Heart left ventricle (tissue), 16 donors: Measurements from ENCODE around the gene CNOT11. TPM values are rescaled to one million over a fixed set of nuclear protein-coding genes. Genes with fewer than 3 reads are reported as not detected.
"Not testable (repeated sequence)": the region's sequence is repeated elsewhere in the genome, so short reads cannot be mapped to it uniquely, and the experiment has no call there.

Source experiments
- ATAC-seq, 4 donors: fragments of 200-7000 bp; cut with Tn5 transposase; one replicate each; pipeline ENCODE4 v1.9.1; 2020 to 2022; ENCODE audit warnings: moderate library complexity in 4 of 4, mild to moderate bottlenecking in 3 of 4, moderate number of reproducible peaks in 1 of 4
- DNase-seq, 5 donors: peaks; one replicate each; pipeline ENCODE4 v3.0.0-alpha.2; 2020
- H3K27ac ChIP-seq, 12 donors: fragments of 200-600 bp; sonication (generic) in 4 of 12; one replicate each; pipeline versions ENCODE4 v1.5.0 to v1.8.0; 2016 to 2022; ENCODE audit warnings: mild to moderate bottlenecking in 2 of 12
- H3K27me3 ChIP-seq, 9 donors: fragments of 200-600 bp; sonication (generic) in 2 of 9; one replicate each; pipeline versions ENCODE4 v1.5.1 to v1.8.0; 2016 to 2022; ENCODE audit warnings: mild to moderate bottlenecking in 3 of 9
- H3K36me3 ChIP-seq, 9 donors: fragments of 200-600 bp; sonication (generic) in 2 of 9; one replicate each; pipeline versions ENCODE4 v1.5.0 to v1.8.0; 2018 to 2022; ENCODE audit warnings: mild to moderate bottlenecking in 2 of 9
- H3K4me1 ChIP-seq, 12 donors: fragments of 200-600 bp; sonication (generic) in 4 of 12; one replicate each; pipeline versions ENCODE4 v1.5.0 to v1.8.0; 2016 to 2022; ENCODE audit warnings: mild to moderate bottlenecking in 3 of 12
- H3K4me3 ChIP-seq, 12 donors: fragments of 200-600 bp; sonication (generic) in 4 of 12; one replicate each; pipeline versions ENCODE4 v1.5.0 to v1.8.0; 2017 to 2022; ENCODE audit warnings: mild to moderate bottlenecking in 9 of 12, moderate library complexity in 4 of 12
- H3K9me3 ChIP-seq, 12 donors: fragments of 200-600 bp; sonication (generic) in 4 of 12; one replicate each; pipeline versions ENCODE4 v1.5.0 to v1.8.0; 2016 to 2022; ENCODE audit warnings: mild to moderate bottlenecking in 1 of 12
- CTCF ChIP-seq, 12 donors: fragments of 200-600 bp; sonication (generic) in 4 of 12; IDR thresholded peaks; one replicate each; pipeline versions ENCODE4 v1.5.0 to v1.8.0; 2018 to 2022; ENCODE audit warnings: antibody characterized with exemption in 12 of 12, mild to moderate bottlenecking in 5 of 12
- POLR2A ChIP-seq, 2 donors: fragments of 450-650 bp; IDR thresholded peaks; one replicate each; pipeline ENCODE4 v1.6.1; 2017; ENCODE audit warnings: antibody characterized with exemption in 2 of 2, mild to moderate bottlenecking in 2 of 2, moderate library complexity in 2 of 2
- WGBS, 4 donors: extraction: QIAGEN DNeasy Blood & Tissue Kit in 2 of 4; methylation state at CpG; one replicate each; pipeline versions ENCODE4 v1.1.5 to v1.1.7; 2013 to 2018; 5-methylcytosine and 5-hydroxymethylcytosine counted together
- intact Hi-C, 10 donors: fragments of 100-400 bp; cut with DNase I; formaldehyde crosslinking; loops; one replicate each; pipeline versions ENCODE4 v1.11.1 to v1.14.2; 2022
- microRNA-seq, 4 donors: library from miRNA; unstranded; fragments of <30 nt; microRNA quantifications; one replicate each; pipeline versions ENCODE4 to v1.2.0, GENCODE V29; 2017 to 2020
- polyA plus RNA-seq, 2 donors: library from polyadenylated mRNA; stranded (reverse); fragments of 200-250 nt; gene quantifications; one replicate each; pipeline ENCODE4 v1.2.3, GENCODE V29; 2013
- total RNA-seq, 9 donors: library from RNA; depleted of rRNA in 2 of 9; stranded (reverse); fragments of >200 nt in 2 of 9; fragmentation: NEBNext Ultra II Directional in 3 of 9; extraction: Animal tissue kit (Norgen Biotek cat#: 25700) in 3 of 9; gene quantifications; one replicate each; pipeline versions ENCODE4 v1.1.0 to v1.2.4, GENCODE V29; 2016 to 2023
- donor health status: ischemic (EF 13 %, LVEDD 7.1; RV severe dilation, severe dysfunction).
- donor health status: healthy with polysubstance abuse.
- donor health status: DM: no; HTN: yes; CAD: no.
- donor health status: DM: no; HTN: no; CAD: no.
- donor health status: ischemic (EF 25% LVEDD 6.9; RV normal size, moderate dysfunction).
- donor health status: ischemic (EF 25% LVEDD 5.7; RV mildly dilated, moderate dysfunction).
- donor health status: healthy.
- donor health status: DM: yes; HTN: yes; CAD: no.
- donor health status: ischemic (EF 35%, LVEDD 5.7; RV mildly dilated, moderate dysfunction).
- donor health status: nonischemic (EF 11% LVEDD 7.7; RV severe dilation, severe dysfunction).
- donor health status: DM: yes; HTN: yes; CAD: no.
- donor health status: PGD.
- donor health status: ischemic (EF 29% LVEDD 5.4; RV normal size, mild dysfunction).
- donor health status: nonischemic (EF 23%, LVEDD 6.1; RV moderate dilation, normal function).

CNOT11 gene
- total and polyA plus RNA-seq, 11 donors: 14.0 to 62.5 (median 40.1) TPM

GRCh38 chr2:101310834-101311695, 58.4 kb downstream of the CNOT11 start:
- H3K27me3 ChIP-seq: no peaks in the 10 kb centered on the region
- intact Hi-C loops: no loop called here
- 82 to 86% (median 84%) methylated on average over 7 of the region's 7 CpGs for WGBS, 4 donors
- peaks cover 0 to 41% (median 14%) of the 10 kb centered on the region in 12 donors for H3K4me1 ChIP-seq
- peak overlapping the region in 1 of 12 donors; percentile 99 for H3K27ac ChIP-seq
- peaks cover 0 to 3% (median 0%) of the 10 kb centered on the region in 9 donors for H3K36me3 ChIP-seq
- TF ChIP-seq CTCF (IDR thresholded peaks at IDR 0.05) (no peak), POLR2A (IDR thresholded peaks at IDR 0.05) (no peak)
- no peak for ATAC-seq
- no peak for DNase-seq
- H3K4me3 ChIP-seq: no peak overlapping the region
- no peaks in the 10 kb centered on the region for H3K9me3 ChIP-seq

GRCh38 chr2:101311696-101312017, 59.0 kb downstream of the CNOT11 start:
- Histone ChIP-seq H3K27me3 (no peaks in the 10 kb centered on the region), H3K9me3 (no peaks in the 10 kb centered on the region), H3K4me3 (no peak overlapping the region), H3K4me1 (peaks cover 0 to 35% (median 10%) of the 10 kb centered on the region in 12 donors), H3K27ac (peak overlapping the region in 1 of 12 donors; percentile 99), H3K36me3 (no peaks in the 10 kb centered on the region)
- DNase-seq (no peak), ATAC-seq (no peak)
- intact Hi-C loops: no loop called here
- no peak for TF ChIP-seq CTCF (IDR thresholded peaks at IDR 0.05)
- no peak for TF ChIP-seq POLR2A (IDR thresholded peaks at IDR 0.05)
- WGBS, 4 donors: 80 to 89% (median 82%) methylated on average over 3 of the region's 3 CpGs

DNA sequence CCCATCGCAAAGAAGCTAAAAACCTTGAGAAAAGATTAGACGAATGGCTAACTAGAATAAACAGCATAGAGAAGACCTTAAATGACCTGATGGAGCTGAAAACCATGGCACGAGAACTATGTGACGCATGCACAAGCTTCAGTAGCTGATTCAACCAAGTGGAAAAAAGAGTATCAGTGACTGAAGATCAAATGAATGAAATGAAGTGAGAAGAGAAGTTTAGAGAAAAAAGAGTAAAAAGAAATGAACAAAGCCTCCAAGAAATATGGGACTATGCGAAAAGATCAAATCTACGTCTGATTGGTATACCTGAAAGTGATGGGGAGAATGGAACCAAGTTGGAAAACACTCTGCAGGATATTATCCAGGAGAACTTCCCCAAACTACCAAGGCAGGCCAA, 63.9 kb downstream of the CNOT11 start:
- H3K4me1 ChIP-seq, H3K4me3 ChIP-seq, H3K9me3 ChIP-seq, intact Hi-C loops, ATAC-seq, H3K36me3 ChIP-seq, H3K27ac ChIP-seq, H3K27me3 ChIP-seq, DNase-seq: not testable (repeated sequence)
- WGBS, 4 donors: 91 to 94% (median 92%) methylated on average over 5 to 6 of the region's 6 CpGs

Small RNA genes lying within 50 kb of the gene (microRNA-seq; reads per million reads assigned to microRNA genes)
- 0.60 to 1.5 (median 0.63) reads per million in 4 donors for gene MIR5696

Other genes starting within 250 kb of the CNOT11 start
- 10 to 100 TPM; 36.9 to 61.7 (median 53.3) TPM for gene TBC1D8, start 101.5 kb upstream of the CNOT11 start, total RNA-seq
- 10 to 100 TPM; 30.1 to 35.8 TPM for gene TBC1D8, start 101.5 kb upstream of the CNOT11 start, polyA plus RNA-seq
- gene RNF149, start 55.8 kb downstream of the CNOT11 start, total RNA-seq: 10 to 100 TPM; 10.9 to 46.1 (median 15.8) TPM
- gene RNF149, start 55.8 kb downstream of the CNOT11 start, polyA plus RNA-seq: 10 to 100 TPM; 14.7 to 20.6 TPM
- gene CREG2, start 134.6 kb downstream of the CNOT11 start, total RNA-seq: 1 to 10 TPM in 1 of 9 donors, under 1 TPM in 3, not detected in 5; 0.18 to 1.1 (median 0.46) TPM
- not detected for gene CREG2, start 134.6 kb downstream of the CNOT11 start, polyA plus RNA-seq
- gene RFX8, start 222.2 kb downstream of the CNOT11 start, total RNA-seq: 1 to 10 TPM in 2 of 9 donors, under 1 TPM in 2, not detected in 5; 0.17 to 2.0 (median 0.93) TPM
- gene RFX8, start 222.2 kb downstream of the CNOT11 start, polyA plus RNA-seq: under 1 TPM; 0.12 to 0.50 TPM